RWPE2 (cell line): Measurements from ENCODE around the gene HOXD12.

Source experiments
- ATAC-seq: fragments of 200-7000 bp; cut with Tn5 transposase; 3 replicates; pipeline ENCODE4 v1.9.1; 2021; ENCODE audit warnings: low read depth
- DNase-seq: peaks from one replicate; pipeline ENCODE4 v3.0.0-alpha.2; 2020; ENCODE audit warnings: low spot score
- H3K27ac ChIP-seq: fragments of 450-650 bp; 2 replicates; pipeline ENCODE4 v1.5.1; 2017; ENCODE audit warnings: mild to moderate bottlenecking; ENCODE audit not compliant: poor library complexity, severe bottlenecking
- H3K27me3 ChIP-seq: fragments of 250-450 bp; sonication (Bioruptor Pico); 2 replicates; pipeline ENCODE4 v1.5.1; 2021; ENCODE audit warnings: mild to moderate bottlenecking, moderate library complexity; ENCODE audit not compliant: insufficient read depth, poor library complexity, severe bottlenecking
- H3K36me3 ChIP-seq: fragments of 250-450 bp; sonication (Bioruptor Pico); 2 replicates; pipeline ENCODE4 v1.5.1; 2020; ENCODE audit warnings: low read depth, mild to moderate bottlenecking, moderate library complexity
- H3K4me1 ChIP-seq: fragments of 250-450 bp; sonication (Bioruptor Pico); 2 replicates; pipeline ENCODE4 v1.5.1; 2021; ENCODE audit warnings: mild to moderate bottlenecking, moderate library complexity; ENCODE audit not compliant: insufficient read depth, poor library complexity, severe bottlenecking
- H3K4me3 ChIP-seq: fragments of 250-450 bp; sonication (Bioruptor Pico); 2 replicates; pipeline ENCODE4 v1.5.1; 2021; ENCODE audit warnings: mild to moderate bottlenecking, moderate library complexity; ENCODE audit not compliant: severe bottlenecking
- H3K9me3 ChIP-seq: fragments of 250-450 bp; sonication (Bioruptor Pico); 2 replicates; pipeline ENCODE4 v1.5.1; 2021; ENCODE audit warnings: mild to moderate bottlenecking, moderate library complexity; ENCODE audit not compliant: severe bottlenecking
- TF ChIP-seq, protein P1 (sequence below): fragments of 450-650 bp; IDR thresholded peaks from one replicate; pipeline ENCODE4 v1.5.1; 2017; ENCODE audit warnings: mild to moderate bottlenecking, moderate library complexity; ENCODE audit not compliant: poor library complexity, severe bottlenecking

Gene HOXD12

GRCh38 chr2:176139661-176140512, 40.3 kb downstream of the HOXD12 start:
- H3K4me3 ChIP-seq: peak overlapping the region; percentile 42
- H3K27ac ChIP-seq: no peak overlapping the region
- peaks cover 10% of the 10 kb centered on the region for H3K4me1 ChIP-seq
- H3K36me3 ChIP-seq: no peaks in the 10 kb centered on the region
- no peak for ATAC-seq
- no peaks in the 10 kb centered on the region for H3K9me3 ChIP-seq
- no peaks in the 10 kb centered on the region for H3K27me3 ChIP-seq
- TF ChIP-seq, protein P1, sequence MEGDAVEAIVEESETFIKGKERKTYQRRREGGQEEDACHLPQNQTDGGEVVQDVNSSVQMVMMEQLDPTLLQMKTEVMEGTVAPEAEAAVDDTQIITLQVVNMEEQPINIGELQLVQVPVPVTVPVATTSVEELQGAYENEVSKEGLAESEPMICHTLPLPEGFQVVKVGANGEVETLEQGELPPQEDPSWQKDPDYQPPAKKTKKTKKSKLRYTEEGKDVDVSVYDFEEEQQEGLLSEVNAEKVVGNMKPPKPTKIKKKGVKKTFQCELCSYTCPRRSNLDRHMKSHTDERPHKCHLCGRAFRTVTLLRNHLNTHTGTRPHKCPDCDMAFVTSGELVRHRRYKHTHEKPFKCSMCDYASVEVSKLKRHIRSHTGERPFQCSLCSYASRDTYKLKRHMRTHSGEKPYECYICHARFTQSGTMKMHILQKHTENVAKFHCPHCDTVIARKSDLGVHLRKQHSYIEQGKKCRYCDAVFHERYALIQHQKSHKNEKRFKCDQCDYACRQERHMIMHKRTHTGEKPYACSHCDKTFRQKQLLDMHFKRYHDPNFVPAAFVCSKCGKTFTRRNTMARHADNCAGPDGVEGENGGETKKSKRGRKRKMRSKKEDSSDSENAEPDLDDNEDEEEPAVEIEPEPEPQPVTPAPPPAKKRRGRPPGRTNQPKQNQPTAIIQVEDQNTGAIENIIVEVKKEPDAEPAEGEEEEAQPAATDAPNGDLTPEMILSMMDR: no peak
- no peak for DNase-seq

GRCh38 chr2:176140513-176141317, 41.1 kb downstream of the HOXD12 start:
- no peak overlapping the region for H3K27ac ChIP-seq
- peaks cover 3% of the 10 kb centered on the region for H3K4me1 ChIP-seq
- ATAC-seq (peak; percentile 80), DNase-seq (peak; percentile 67)
- TF ChIP-seq, protein P1: peak; percentile 97
- H3K36me3 ChIP-seq: no peaks in the 10 kb centered on the region
- peak overlapping the region; percentile 42 for H3K4me3 ChIP-seq
- no peaks in the 10 kb centered on the region for H3K27me3 ChIP-seq
- H3K9me3 ChIP-seq: no peaks in the 10 kb centered on the region

GRCh38 chr2:176142281-176142680, 42.7 kb downstream of the HOXD12 start:
- Histone ChIP-seq H3K4me3 (no peak overlapping the region), H3K9me3 (no peaks in the 10 kb centered on the region), H3K4me1 (no peaks in the 10 kb centered on the region), H3K36me3 (no peaks in the 10 kb centered on the region), H3K27me3 (no peaks in the 10 kb centered on the region), H3K27ac (no peak overlapping the region)
- ATAC-seq: no peak
- peak; percentile 17 for DNase-seq
- TF ChIP-seq, protein P1: no peak

DNA sequence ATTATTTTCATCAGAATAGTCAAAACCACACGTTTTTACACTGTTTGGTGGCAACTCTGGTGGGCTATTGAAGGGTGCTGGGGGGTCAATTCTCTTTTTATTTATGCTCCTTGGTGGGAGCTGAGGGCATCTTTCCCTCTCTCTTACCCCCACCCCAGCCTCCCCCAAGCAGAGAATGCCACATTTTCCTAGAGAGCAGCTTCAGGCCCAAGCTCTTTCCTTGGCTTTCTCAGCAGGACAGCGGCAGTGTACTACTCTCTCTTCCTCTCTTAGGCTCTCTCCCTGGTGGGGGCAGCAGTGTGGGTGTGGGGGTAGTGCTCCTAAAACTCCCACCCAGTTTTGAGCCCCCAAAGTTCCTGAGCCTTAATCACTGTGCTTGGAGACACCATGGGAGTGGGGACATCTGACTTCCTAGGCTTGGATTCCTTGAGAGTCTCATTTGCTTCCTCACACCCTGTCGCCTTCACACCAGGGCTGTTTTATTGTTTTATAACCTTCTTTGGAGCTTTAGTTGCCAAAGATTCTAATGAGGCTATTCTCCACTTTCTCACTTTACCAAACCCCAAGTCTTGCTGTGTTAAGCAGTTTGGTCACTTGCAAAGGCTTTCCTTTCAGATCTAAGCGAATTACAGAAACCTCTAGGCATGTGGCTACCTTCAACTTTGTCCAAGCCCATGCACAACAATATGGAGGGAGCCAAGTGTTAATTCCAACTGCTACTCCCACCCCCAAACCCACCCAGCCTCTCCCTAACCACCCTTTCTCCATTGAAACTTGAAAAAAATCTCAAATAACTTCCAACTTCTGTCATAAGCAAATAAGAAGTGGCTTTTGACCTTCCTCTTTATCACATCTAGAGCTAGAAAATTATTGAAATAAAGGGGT, 45.7 kb downstream of the HOXD12 start:
- DNase-seq (no peak), ATAC-seq (no peak)
- H3K27me3 ChIP-seq: no peaks in the 10 kb centered on the region
- TF ChIP-seq, protein P1: no peak
- no peaks in the 10 kb centered on the region for H3K36me3 ChIP-seq
- H3K27ac ChIP-seq: no peak overlapping the region
- no peaks in the 10 kb centered on the region for H3K4me1 ChIP-seq
- no peak overlapping the region for H3K4me3 ChIP-seq
- no peaks in the 10 kb centered on the region for H3K9me3 ChIP-seq
